KOPT-K1 (cell line): ENCODE data around the gene STRC.
"Not testable (repeated sequence)": the region's sequence is repeated elsewhere in the genome, so short reads cannot be mapped to it uniquely, and the experiment has no call there.

Experiments
- H3K27ac ChIP-seq: fragments of 200-600 bp; sonication (generic); 2 replicates; pipeline ENCODE4 v1.5.1; 2016; ENCODE audit warnings: antibody characterized with exemption, mild to moderate bottlenecking, low read depth, low read length; ENCODE audit not compliant: poor library complexity, severe bottlenecking
- H3K36me3 ChIP-seq: fragments of 200-600 bp; sonication (generic); 2 replicates; pipeline ENCODE4 v1.5.1; 2017; ENCODE audit warnings: antibody characterized with exemption, mild to moderate bottlenecking, low read length, moderate library complexity; ENCODE audit not compliant: insufficient read depth
- H3K9me3 ChIP-seq: fragments of 200-600 bp; sonication (generic); 2 replicates; pipeline ENCODE4 v1.5.1; 2017; ENCODE audit warnings: antibody characterized with exemption, low read length, mild to moderate bottlenecking; ENCODE audit not compliant: insufficient read depth, poor library complexity, severe bottlenecking

The STRC gene

GRCh38 chr15:43593328-43594190 lies 25.0 kb downstream of the STRC start, which contains the start of gene CKMT1B:
TSS of gene CKMT1B (plus strand) at chr15:43594027. CDS start at chr15:43594219, 192 bp downstream.
- not testable (repeated sequence) for H3K27ac ChIP-seq, H3K36me3 ChIP-seq, H3K9me3 ChIP-seq

- H3K36me3 ChIP-seq, H3K27ac ChIP-seq, H3K9me3 ChIP-seq: not testable (repeated sequence)
Observed at GRCh38 chr15:43592841-43593240, 25.8 kb downstream of the STRC start.

DNA sequence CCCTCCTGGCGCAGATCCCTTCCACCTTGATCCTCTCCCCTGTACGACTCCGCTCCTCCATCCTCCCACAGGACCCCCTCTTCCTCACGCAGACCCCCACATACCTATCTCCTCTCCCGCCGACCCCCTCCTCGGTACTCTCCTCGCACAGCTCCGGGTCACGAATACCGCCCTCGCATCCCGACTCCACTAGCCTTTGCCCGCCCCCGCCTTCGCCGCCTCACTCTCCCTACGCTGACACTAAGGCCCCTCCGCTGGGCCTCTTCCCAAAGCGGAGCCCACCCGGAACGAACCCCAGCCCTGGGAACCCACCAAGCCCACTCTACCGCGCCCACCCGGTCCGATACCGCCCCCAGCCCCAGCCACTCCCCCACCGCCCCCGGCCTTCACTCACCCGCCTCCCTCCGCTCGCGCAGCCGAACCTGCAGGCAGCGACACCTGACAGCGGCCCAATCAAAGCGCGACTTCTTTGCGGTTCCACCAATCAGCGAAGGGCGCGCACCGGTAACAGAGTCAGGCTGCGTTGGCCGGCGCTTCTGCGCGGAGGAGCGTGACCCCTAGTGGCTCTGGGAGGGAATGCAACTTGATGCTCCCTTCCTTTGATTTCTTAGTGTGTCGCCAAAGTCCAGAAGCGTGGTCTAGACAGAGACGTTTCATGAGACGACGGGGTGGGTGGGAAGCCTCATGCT lies 28.7 kb downstream of the STRC start, which contains the start of gene PPIP5K1:
Gene PPIP5K1, minus strand, starts transcription at position 431 of the 689 bp plus-strand sequence. CDS start 5,704 bp downstream, outside the sequence.
- H3K36me3 ChIP-seq, H3K27ac ChIP-seq, H3K9me3 ChIP-seq: not testable (repeated sequence)

DNA sequence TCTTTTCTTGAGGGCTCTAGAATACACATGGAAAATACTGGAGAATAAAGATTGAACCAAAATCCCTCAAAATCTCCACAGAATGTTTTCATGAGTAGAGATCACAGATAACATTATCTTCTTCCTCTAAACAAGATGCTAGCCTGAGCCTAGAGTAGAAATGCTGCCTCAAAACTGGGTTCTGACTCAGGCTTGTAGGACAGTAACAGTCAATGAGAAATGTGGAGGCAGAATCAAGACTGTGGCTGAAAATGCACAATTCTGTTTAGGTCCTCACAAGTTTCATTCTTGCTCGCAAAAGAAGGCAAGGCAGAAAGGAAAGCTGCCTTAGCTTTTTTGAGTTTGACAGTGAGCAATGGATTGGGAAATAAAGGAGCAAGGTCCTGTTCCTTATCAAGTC lies 44.0 kb downstream of the STRC start:
- H3K27ac ChIP-seq, H3K9me3 ChIP-seq, H3K36me3 ChIP-seq: not testable (repeated sequence)

GRCh38 chr15:43566615-43567014 lies 52.0 kb downstream of the STRC start:
- not testable (repeated sequence) for H3K27ac ChIP-seq, H3K36me3 ChIP-seq, H3K9me3 ChIP-seq

GRCh38 chr15:43563793-43564192 lies 54.8 kb downstream of the STRC start:
- not testable (repeated sequence) for H3K27ac ChIP-seq, H3K9me3 ChIP-seq, H3K36me3 ChIP-seq

GRCh38 chr15:43562753-43563152 lies 55.8 kb downstream of the STRC start:
- H3K9me3 ChIP-seq, H3K36me3 ChIP-seq, H3K27ac ChIP-seq: not testable (repeated sequence)

DNA sequence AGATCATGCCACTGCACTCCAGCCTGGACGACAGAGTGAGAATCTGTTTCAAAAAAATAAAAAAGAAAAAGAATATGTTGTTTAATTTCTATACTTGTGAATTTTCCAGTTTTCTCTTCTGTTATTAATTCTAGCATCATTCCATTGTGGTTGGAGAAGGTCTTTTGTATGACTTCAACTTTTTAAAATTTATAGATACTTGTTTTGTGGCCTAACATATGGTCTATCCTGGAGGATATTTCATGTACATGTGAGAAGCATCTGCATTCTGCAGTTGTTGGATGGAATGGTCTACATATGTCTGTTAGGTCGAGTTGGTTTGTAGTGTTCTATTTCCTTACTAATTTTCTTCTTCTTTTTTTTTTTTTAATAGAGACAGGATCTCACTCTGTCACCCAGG lies 65.6 kb downstream of the STRC start:
- no peak overlapping the region for H3K27ac ChIP-seq
- no peaks in the 10 kb centered on the region for H3K36me3 ChIP-seq
- no peaks in the 10 kb centered on the region for H3K9me3 ChIP-seq

DNA sequence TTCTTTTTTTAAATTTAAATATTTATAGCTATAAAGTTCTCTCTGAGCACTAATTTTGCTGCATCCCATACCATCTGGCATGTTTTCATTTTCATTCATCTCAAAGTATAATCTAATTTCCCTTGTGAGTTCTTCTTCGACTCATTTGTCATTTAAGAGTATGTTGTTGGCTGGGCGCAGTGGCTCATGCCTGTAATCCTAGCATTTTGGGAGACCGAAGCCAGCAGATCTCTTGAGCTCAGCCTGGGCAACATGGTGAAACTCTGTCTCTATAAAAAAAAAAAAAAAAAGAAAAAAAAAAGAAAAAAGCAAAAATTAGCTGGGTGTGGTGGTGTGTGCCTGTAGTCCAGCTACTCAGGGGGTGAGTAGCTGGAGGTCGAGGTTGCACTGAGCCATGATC lies 66.3 kb downstream of the STRC start:
- Histone ChIP-seq H3K36me3 (no peaks in the 10 kb centered on the region), H3K9me3 (peaks cover 4% of the 10 kb centered on the region), H3K27ac (no peak overlapping the region)

GRCh38 chr15:43550527-43551363 lies 67.9 kb downstream of the STRC start:
- Histone ChIP-seq H3K36me3 (no peaks in the 10 kb centered on the region), H3K27ac (no peak overlapping the region), H3K9me3 (peaks cover 4% of the 10 kb centered on the region)
